ENCODE measurements around the gene PTH1R.

PTH1R gene

DNA sequence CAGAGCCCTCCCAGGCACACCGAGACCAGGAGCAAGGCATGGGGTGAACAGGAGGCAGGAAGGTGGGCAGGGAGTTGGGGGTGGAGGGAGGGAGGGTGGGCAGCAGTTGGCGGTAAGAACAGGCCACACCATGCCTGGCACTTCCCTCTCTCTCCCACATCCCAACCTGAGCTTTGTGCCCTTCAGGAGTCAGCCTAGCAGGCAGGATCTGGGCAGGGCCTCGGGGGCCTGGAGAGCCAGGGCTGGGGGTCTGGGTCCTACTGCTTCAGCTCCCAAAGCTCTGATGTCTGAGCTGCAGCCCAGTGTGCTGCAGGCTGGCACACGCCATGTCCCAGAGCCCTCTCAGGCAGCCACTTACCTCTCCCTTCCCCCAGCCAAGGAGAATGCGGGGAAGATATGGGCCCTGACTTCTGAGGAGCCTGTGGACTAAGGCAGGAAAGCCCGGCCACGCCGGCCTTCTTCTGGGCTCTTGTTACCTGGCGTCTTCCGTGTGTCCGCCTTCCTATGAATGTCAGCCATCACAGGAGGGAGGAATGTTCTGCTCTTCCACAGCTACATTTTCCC, 11.4 kb upstream of the PTH1R start:
- Histone ChIP-seq H3K4me3 (no peak overlapping the region), H3K4me1 (peaks cover 7 to 72% (median 51%) of the 10 kb centered on the region in 10 experiments; a peak in 19 of 20 replicates), H3K9ac (peak overlapping the region in 1 of 11 experiments; percentile 29; a peak in 1 of 22 replicates), H4K20me1 (no peaks in the 10 kb centered on the region; a peak in 3 of 22 replicates), H3K9me3 (replicated peaks in 1 of 11) (no peaks in the 10 kb centered on the region), H3K4me2 (no peak overlapping the region), H3K27me3 (no peaks in the 10 kb centered on the region), H3K27ac (no peak overlapping the region), H3K36me3 (no peaks in the 10 kb centered on the region)
- TF ChIP-seq Cebpa-rat (IDR thresholded peaks at IDR 0.05): no peak

DNA sequence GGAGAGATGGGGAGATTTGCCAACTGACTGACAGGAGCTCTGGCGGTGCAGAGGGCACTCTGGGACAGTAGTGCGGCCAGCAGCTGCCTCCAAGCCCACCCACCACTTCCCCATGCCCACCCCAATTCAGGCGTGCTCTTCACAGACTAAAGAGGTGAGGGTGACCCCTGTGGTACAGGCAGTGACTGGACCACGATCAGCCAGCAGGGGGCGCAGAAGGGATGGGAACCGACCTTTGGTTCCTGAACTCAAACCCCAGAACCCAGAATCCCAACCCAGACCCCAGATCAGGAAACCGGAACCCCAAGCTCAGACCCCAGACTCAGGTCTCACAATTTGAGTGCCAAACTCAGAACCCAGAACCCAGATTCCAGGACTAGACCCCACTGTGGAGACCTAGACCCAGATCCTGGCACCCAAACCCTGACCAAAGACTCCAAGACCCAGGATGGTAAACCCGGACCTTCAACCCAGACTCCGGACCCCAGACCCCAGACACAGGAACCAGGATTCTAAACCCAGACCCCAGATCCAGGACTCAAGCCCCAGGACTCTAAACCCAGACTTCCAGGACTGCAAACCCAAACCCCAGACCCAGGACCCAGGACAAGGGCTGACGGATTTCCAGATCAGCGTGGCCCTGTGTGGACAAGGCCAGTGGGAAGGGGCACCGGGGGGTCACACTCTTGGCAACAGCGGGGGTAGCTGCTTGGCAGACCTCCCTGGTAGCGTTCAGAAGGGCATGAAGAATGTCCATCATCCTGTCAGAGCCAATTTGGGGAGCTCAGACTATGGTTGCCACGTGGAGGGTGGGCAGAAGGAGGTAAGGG, 10.6 kb upstream of the PTH1R start:
- Histone ChIP-seq H3K27me3 (no peaks in the 10 kb centered on the region), H3K36me3 (no peaks in the 10 kb centered on the region), H3K27ac (no peak overlapping the region), H3K9ac (peak overlapping the region in 1 of 11 experiments; percentile 23; a peak in 1 of 22 replicates), H3K4me2 (peak overlapping the region in 6 of 11 experiments; percentile 58 to 70 (median 64); a peak in 9 of 22 replicates), H3K4me3 (no peak overlapping the region), H3K9me3 (replicated peaks in 1 of 11) (no peaks in the 10 kb centered on the region), H4K20me1 (no peaks in the 10 kb centered on the region; a peak in 3 of 22 replicates), H3K4me1 (peaks cover under 1 to 68% (median 43%) of the 10 kb centered on the region in 10 experiments; a peak in 18 of 20 replicates)
- TF ChIP-seq Cebpa-rat (IDR thresholded peaks at IDR 0.05): no peak

DNA sequence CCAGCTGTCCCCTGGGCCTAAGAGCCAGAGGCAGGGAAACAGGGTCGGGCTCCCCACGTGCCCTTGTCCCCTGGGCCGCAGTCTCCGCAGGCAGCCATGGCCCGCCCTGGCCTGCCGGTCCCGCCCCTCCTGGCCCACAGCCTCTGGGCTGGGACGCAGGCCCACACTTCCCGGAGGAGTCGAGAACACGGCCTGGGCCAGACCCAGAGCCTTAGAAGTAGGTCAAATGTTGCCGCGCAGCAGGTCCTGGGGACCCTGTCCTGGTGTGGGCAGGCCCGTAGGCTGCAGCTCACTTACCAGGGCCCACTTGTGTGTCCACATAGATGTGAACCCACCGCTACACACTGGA, 10.0 kb upstream of the PTH1R start:
- Histone ChIP-seq H3K4me1 (peaks cover under 1 to 67% (median 39%) of the 10 kb centered on the region in 10 experiments), H3K27ac (no peak overlapping the region), H3K9ac (peak overlapping the region in 2 of 11 experiments; percentile 16 to 23; a peak in 1 of 22 replicates), H3K36me3 (no peaks in the 10 kb centered on the region), H3K9me3 (replicated peaks in 1 of 11) (no peaks in the 10 kb centered on the region), H3K4me2 (peak overlapping the region in 8 of 11 experiments; percentile 21 to 70 (median 60); a peak in 14 of 22 replicates), H3K27me3 (no peaks in the 10 kb centered on the region), H4K20me1 (no peaks in the 10 kb centered on the region; a peak in 3 of 22 replicates), H3K4me3 (no peak overlapping the region)
- no peak for TF ChIP-seq Cebpa-rat (IDR thresholded peaks at IDR 0.05)

DNA sequence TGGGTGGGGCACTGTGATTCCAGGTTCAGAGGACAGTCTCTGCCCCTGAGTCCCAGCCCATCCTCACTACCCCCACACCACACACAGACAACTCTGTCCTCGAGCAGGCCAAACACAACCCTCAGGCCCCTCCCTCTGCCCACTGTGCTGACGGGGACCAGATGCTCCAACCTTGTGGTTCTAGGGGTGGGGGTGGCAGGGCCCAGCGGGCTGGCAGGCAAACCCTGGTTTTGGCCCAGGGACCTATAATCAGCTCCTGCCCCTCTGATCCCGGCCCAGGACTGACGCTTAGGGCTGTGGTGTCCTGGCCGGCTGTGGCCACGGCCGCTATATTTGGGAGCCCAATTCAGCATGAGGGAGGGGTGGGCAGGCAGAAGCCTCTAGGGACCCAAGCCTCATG, 9.2 kb upstream of the PTH1R start:
- H3K36me3 ChIP-seq: no peaks in the 10 kb centered on the region
- H3K4me2 ChIP-seq: peak overlapping the region in 10 of 11 experiments; percentile 14 to 70 (median 59); a peak in 18 of 22 replicates
- peaks cover 0 to under 1% (median 0%) of the 10 kb centered on the region in 11 experiments; a peak in 3 of 22 replicates for H4K20me1 ChIP-seq
- no peaks in the 10 kb centered on the region for H3K9me3 ChIP-seq (replicated peaks in 1 of 11)
- TF ChIP-seq Cebpa-rat (IDR thresholded peaks at IDR 0.05): no peak
- H3K4me3 ChIP-seq: no peak overlapping the region
- peaks cover 8 to 67% (median 42%) of the 10 kb centered on the region in 10 experiments for H3K4me1 ChIP-seq
- H3K27me3 ChIP-seq: no peaks in the 10 kb centered on the region
- H3K27ac ChIP-seq: no peak overlapping the region
- peak overlapping the region in 5 of 11 experiments; percentile 9 to 32 (median 16); a peak in 3 of 22 replicates for H3K9ac ChIP-seq

DNA sequence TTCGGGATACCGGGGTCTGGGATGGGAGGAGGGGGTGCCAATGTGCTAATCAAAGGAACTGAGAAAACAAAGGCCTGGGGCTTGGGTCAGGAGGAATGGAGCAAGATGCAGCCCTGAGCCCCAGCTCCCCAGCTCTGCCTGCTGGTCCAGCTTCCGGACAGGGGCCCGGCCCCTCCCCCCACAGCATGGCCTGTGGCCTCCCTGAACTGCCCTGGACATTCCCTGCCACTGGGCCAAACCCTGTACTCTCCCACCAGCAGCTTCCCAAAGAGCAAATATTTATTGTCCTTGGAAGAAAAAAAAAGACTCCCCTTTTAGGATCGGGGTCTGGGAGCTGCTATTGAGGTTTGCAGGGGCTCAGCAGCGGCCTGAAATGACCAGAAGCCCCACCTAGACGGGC, 8.6 kb upstream of the PTH1R start:
- no peak overlapping the region for H3K4me3 ChIP-seq
- TF ChIP-seq Cebpa-rat (IDR thresholded peaks at IDR 0.05): no peak
- H3K9ac ChIP-seq: peak overlapping the region in 4 of 11 experiments; percentile 9 to 32 (median 20); a peak in 1 of 22 replicates
- no peak overlapping the region for H3K27ac ChIP-seq
- H3K27me3 ChIP-seq: 0 out of 22 replicates have a peak, but pooled peaks cover 0 to 4% (median 0%) of the 10 kb centered on the region in 11 experiments
- peak overlapping the region in 7 of 11 experiments; percentile 34 to 70 (median 61); a peak in 14 of 22 replicates for H3K4me2 ChIP-seq
- H3K36me3 ChIP-seq: no peaks in the 10 kb centered on the region
- no peaks in the 10 kb centered on the region for H3K9me3 ChIP-seq (replicated peaks in 1 of 11)
- peaks cover 15 to 69% (median 49%) of the 10 kb centered on the region in 10 experiments for H3K4me1 ChIP-seq
- peaks cover 0 to 7% (median 0%) of the 10 kb centered on the region in 11 experiments; a peak in 3 of 22 replicates for H4K20me1 ChIP-seq

DNA sequence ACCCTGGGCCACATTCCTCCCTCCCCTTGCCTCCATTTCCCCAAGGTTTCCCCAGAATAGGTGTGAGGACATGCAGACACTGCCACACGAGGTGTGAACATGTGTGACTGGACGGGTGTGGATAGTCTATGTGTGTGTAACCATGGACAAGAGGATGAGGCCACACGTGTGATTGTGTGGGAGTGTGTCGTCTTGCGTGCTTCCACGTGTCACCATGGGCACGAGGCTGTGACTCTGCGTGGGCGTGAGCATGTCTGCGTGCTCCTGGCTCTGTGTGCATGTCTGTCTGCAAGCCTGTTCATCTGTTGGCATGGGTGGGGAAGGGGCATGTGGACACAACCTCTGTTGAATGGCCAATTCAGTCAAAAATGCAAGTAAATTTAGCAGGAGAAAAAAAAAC, 8.1 kb upstream of the PTH1R start:
- Histone ChIP-seq H3K4me3 (no peak overlapping the region), H3K9ac (peak overlapping the region in 1 of 11 experiments; percentile 16; a peak in 1 of 22 replicates), H3K36me3 (no peaks in the 10 kb centered on the region), H3K4me1 (peaks cover 19 to 69% (median 54%) of the 10 kb centered on the region in 10 experiments), H4K20me1 (peaks cover 0 to 9% (median 0%) of the 10 kb centered on the region in 11 experiments; a peak in 3 of 22 replicates), H3K27ac (no peak overlapping the region), H3K9me3 (replicated peaks in 1 of 11) (no peaks in the 10 kb centered on the region), H3K27me3 (0 out of 22 replicates have a peak, but pooled peaks cover 0 to 5% (median 0%) of the 10 kb centered on the region in 11 experiments), H3K4me2 (peak overlapping the region in 3 of 11 experiments; percentile 61 to 70 (median 69); a peak in 2 of 22 replicates)
- no peak for TF ChIP-seq Cebpa-rat (IDR thresholded peaks at IDR 0.05)

DNA sequence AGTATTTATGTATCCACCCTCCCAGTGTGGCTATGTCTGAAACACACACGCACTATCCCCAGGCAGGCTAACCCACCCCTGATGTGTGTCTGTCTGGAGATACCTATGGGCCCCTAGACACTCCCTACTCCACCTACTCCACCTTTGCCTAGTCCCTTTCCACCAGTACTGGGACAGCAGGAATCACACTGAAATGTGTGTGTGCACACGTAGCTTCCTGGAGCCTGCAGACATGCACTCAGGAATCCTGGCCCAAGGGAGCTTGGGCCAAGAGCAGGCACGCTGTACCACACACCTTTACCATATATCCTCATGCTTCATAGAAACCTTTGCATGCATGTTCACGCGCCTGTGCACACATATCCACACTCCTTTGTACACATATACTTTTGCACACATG, 6.9 kb upstream of the PTH1R start:
- H4K20me1 ChIP-seq: peaks cover 0 to 9% (median 0%) of the 10 kb centered on the region in 11 experiments; a peak in 3 of 22 replicates
- no peak for TF ChIP-seq Cebpa-rat (IDR thresholded peaks at IDR 0.05)
- H3K4me1 ChIP-seq: peaks cover 27 to 71% (median 58%) of the 10 kb centered on the region in 10 experiments
- H3K4me3 ChIP-seq: no peak overlapping the region
- no peak overlapping the region for H3K4me2 ChIP-seq
- no peaks in the 10 kb centered on the region for H3K36me3 ChIP-seq
- H3K27ac ChIP-seq: no peak overlapping the region
- no peak overlapping the region for H3K9ac ChIP-seq
- no peaks in the 10 kb centered on the region for H3K9me3 ChIP-seq (replicated peaks in 1 of 11)
- H3K27me3 ChIP-seq: 0 out of 22 replicates have a peak, but pooled peaks cover 0 to 5% (median 0%) of the 10 kb centered on the region in 11 experiments

DNA sequence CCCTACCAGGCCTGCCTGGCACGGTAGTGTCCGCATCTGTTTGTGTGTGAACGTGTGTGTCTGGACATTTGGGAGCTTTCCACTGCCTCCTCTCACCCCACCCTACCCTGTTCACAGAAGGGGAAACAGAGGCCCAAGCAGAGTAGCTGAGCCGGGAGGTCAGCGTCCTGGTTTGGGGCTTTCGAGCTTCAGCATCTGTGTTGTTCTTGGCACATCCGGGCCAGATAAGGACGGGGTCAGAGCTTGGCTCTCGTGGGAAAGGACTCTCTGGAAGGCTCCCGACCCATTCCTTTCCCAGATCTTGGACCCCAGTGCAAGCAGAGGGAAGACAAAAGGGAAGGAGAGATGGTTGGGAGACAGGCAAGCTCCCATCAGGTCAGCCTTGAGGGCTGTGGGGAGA, 6.3 kb upstream of the PTH1R start:
- Histone ChIP-seq H3K4me3 (no peak overlapping the region), H3K9ac (no peak overlapping the region), H3K9me3 (replicated peaks in 1 of 11) (no peaks in the 10 kb centered on the region), H3K4me1 (peaks cover 27 to 77% (median 64%) of the 10 kb centered on the region in 10 experiments), H3K36me3 (no peaks in the 10 kb centered on the region), H3K27me3 (0 out of 22 replicates have a peak, but pooled peaks cover 0 to 5% (median 0%) of the 10 kb centered on the region in 11 experiments), H3K27ac (no peak overlapping the region), H3K4me2 (0 out of 22 replicates have a peak overlapping the region, but pooled peaks of 1 of the 11 experiments have one; percentile 5), H4K20me1 (peaks cover 0 to 13% (median 0%) of the 10 kb centered on the region in 11 experiments; a peak in 3 of 22 replicates)
- TF ChIP-seq Cebpa-rat (IDR thresholded peaks at IDR 0.05): no peak

Data from BLaER1 treated with 17β-estradiol and CSF1 and Interleukin-3, amounts not matched to agents 10 nM and 100 nM (cell line).